ENCODE data around the gene OCA2. TPM values are rescaled to one million over a fixed set of nuclear protein-coding genes. Genes with fewer than 3 reads are reported as not detected.

Gene OCA2
- total and polyA plus RNA-seq, 2 of the 4 experiments (the other 2 are of a cell fraction) = under 0.01 to 0.03 TPM

- Histone ChIP-seq H4K8ac (ENCODE audit: low read depth in 2 of 2, low read length in 2 of 2) (no peak overlapping the region), H3K14ac (replicated peaks; ENCODE audit: low read depth, low read length) (no peak overlapping the region), H3K56ac (ENCODE audit: extremely low read depth, insufficient read depth, low read length) (no peak overlapping the region), H2AK5ac (ENCODE audit: low read depth, low read length) (no peak overlapping the region), H3K4me3 (ENCODE audit: insufficient read depth, low read depth, low read length) (no peak overlapping the region), H4K91ac (ENCODE audit: insufficient read depth, low read depth, low read length) (no peak overlapping the region), H3K9ac (ENCODE audit: low read depth, low read length) (no peak overlapping the region), H3K27ac (ENCODE audit: insufficient read depth, low read length) (no peak overlapping the region), H3K4ac (ENCODE audit: low read depth, low read length) (no peak overlapping the region), H2AFZ (replicated peaks; ENCODE audit: low read length, poor library complexity) (no peak overlapping the region), H2AK9ac (replicated peaks; ENCODE audit: low read depth, low read length, poor library complexity) (no peak overlapping the region), H2BK20ac (ENCODE audit: low read depth, low read length) (no peak overlapping the region), H3K9me1 (ENCODE audit: insufficient read depth, low read length) (no peaks in the 10 kb centered on the region), H3K79me1 (ENCODE audit: low read depth in 1 of 2, low read length in 2 of 2) (no peaks in the 10 kb centered on the region), H4K20me1 (ENCODE audit: insufficient read depth, low read length) (no peaks in the 10 kb centered on the region), H3K27me3 (ENCODE audit: control insufficient read depth, insufficient read depth, low read length) (no peaks in the 10 kb centered on the region), H2BK120ac (ENCODE audit: low read depth, low read length) (no peak overlapping the region), H2BK5ac (ENCODE audit: low read depth, low read length, poor library complexity, severe bottlenecking) (no peak overlapping the region), H3K18ac (ENCODE audit: low read depth, low read length) (no peak overlapping the region), H3K4me1 (ENCODE audit: control insufficient read depth, insufficient read depth, low read length) (no peaks in the 10 kb centered on the region), H3K4me2 (ENCODE audit: low read depth, low read length) (no peak overlapping the region), H3K23ac (ENCODE audit: low read depth, low read length) (no peak overlapping the region), H3K9me3 (ENCODE audit: control insufficient read depth, insufficient read depth, low read length) (peaks cover 15% of the 10 kb centered on the region), H3K36me3 (ENCODE audit: control insufficient read depth, insufficient read depth, low read length) (no peaks in the 10 kb centered on the region), H4K5ac (ENCODE audit: low read depth, low read length) (no peak overlapping the region), H2BK15ac (ENCODE audit: low read depth, low read length) (no peak overlapping the region)
- TF ChIP-seq CHD1 (IDR thresholded peaks at IDR 0.05; ENCODE audit: low read depth, low read length) = no peak
- TF ChIP-seq BHLHE40 (IDR thresholded peaks at IDR 0.05; ENCODE audit: low read depth, low read length) = no peak
- TF ChIP-seq SMC3 (IDR thresholded peaks at IDR 0.05; ENCODE audit: low read depth, low read length) = no peak
- TF ChIP-seq MAFK (IDR thresholded peaks at IDR 0.05; ENCODE audit: low read depth, low read length) = no peak
- no peak for TF ChIP-seq RAD21 (IDR thresholded peaks at IDR 0.05; ENCODE audit: low read length)
- TF ChIP-seq POLR2A (IDR thresholded peaks at IDR 0.05; ENCODE audit: low read depth, low read length) = no peak
- BruUV-seq (replicated peaks) = no TSS peak
- intact Hi-C loops (cut with micrococcal nuclease) (no loop called here), dilution Hi-C loops (cut with HindIII; ENCODE audit: low sequenced_read_pairs, unreplicated experiment) (no loop called here), in situ Hi-C loops (cut with MboI; ENCODE audit: low sequenced_read_pairs) (no loop called here)
- ChIA-PET CTCF (no interaction called here), POLR2A (ENCODE audit: unreplicated experiment) (no interaction called here)
- ATAC-seq (ENCODE audit: low read depth) = no peak
- DNase-seq = no peak
- no CpG with 5 or more reads among the region's 1 CpG for WGBS, 2 experiments (ENCODE audit: extremely low coverage in 2 of 2, insufficient read length in 1 of 2)
Measured at GRCh38 chr15:28024889-28025250, 74.2 kb downstream of the OCA2 start.

Measured in IMR-90 (cell line).